Caco-2 (cell line): ENCODE results near the gene ZRSR2. TPM values are rescaled to one million over a fixed set of nuclear protein-coding genes. Genes with fewer than 3 reads are reported as not detected.

Experiments
- BruUV-seq: library from RNA; stranded (reverse); fragments of 400-500 nt; replicated peaks from 2 replicates; lab custom pipeline; 2021; lab: Mats Ljungman, UMichigan
- CTCF ChIA-PET: fragments of 300-600 bp; sonication (Branson Sonifier 250); formaldehyde crosslinking; loops from one replicate; lab custom pipeline; 2022; ENCODE audit warnings: antibody characterized with exemption; lab: Charles Lee
- POLR2A ChIA-PET: fragments of 300-600 bp; sonication (Branson Sonifier 250); formaldehyde crosslinking; loops from one replicate; lab custom pipeline; 2022; ENCODE audit warnings: antibody characterized with exemption; lab: Charles Lee
- DNase-seq, 2 experiments: peaks; one replicate each; pipeline versions ENCODE4 v3.0.0 to v3.0.0-alpha.2; 2020 to 2022
- H3K27me3 ChIP-seq: replicated peaks from 2 replicates; pipeline ENCODE4 v1.6.0; 2011; ENCODE audit warnings: low read length; ENCODE audit not compliant: control insufficient read depth, insufficient read depth
- H3K36me3 ChIP-seq: 2 replicates; pipeline ENCODE4 v1.5.1; 2011; ENCODE audit warnings: low read length; ENCODE audit not compliant: control insufficient read depth, insufficient read depth
- H3K4me1 ChIP-seq: fragments of 250-450 bp; sonication (Bioruptor Pico); 2 replicates; pipeline ENCODE4 v1.5.1; 2020; ENCODE audit warnings: mild to moderate bottlenecking
- H3K4me3 ChIP-seq: 2 replicates; pipeline ENCODE4 v1.5.1; 2011; ENCODE audit warnings: low read depth, mild to moderate bottlenecking, control low read depth, low read length
- H3K9me3 ChIP-seq: fragments of 250-450 bp; sonication (Bioruptor Pico); 2 replicates; pipeline ENCODE4 v1.5.1; 2020; ENCODE audit warnings: mild to moderate bottlenecking, moderate library complexity
- H3K27ac Mint-ChIP-seq: one replicate; pipeline ENCODE4 v1.8.0; 2022; ENCODE audit warnings: mixed read lengths; ENCODE audit not compliant: unreplicated experiment
- H3K27me3 Mint-ChIP-seq: one replicate; pipeline ENCODE4 v1.8.0; 2022; ENCODE audit warnings: mixed read lengths; ENCODE audit not compliant: insufficient read depth, unreplicated experiment
- H3K36me3 Mint-ChIP-seq: one replicate; pipeline ENCODE4 v1.8.0; 2022; ENCODE audit warnings: mild to moderate bottlenecking, mixed read lengths; ENCODE audit not compliant: insufficient read depth, unreplicated experiment
- H3K4me1 Mint-ChIP-seq: one replicate; pipeline ENCODE4 v1.8.0; 2022; ENCODE audit warnings: low read depth, mixed read lengths; ENCODE audit not compliant: unreplicated experiment
- H3K4me3 Mint-ChIP-seq: one replicate; pipeline ENCODE4 v1.8.0; 2022; ENCODE audit warnings: mild to moderate bottlenecking, moderate library complexity, mixed read lengths; ENCODE audit not compliant: unreplicated experiment
- H3K9me3 Mint-ChIP-seq: one replicate; pipeline ENCODE4 v1.8.0; 2022; ENCODE audit warnings: mixed read lengths; ENCODE audit not compliant: unreplicated experiment
- CTCF ChIP-seq, 2 experiments: fragments of 200-600 bp in 1 of 2; IDR thresholded peaks; 1 replicate in 1 of 2; 2 replicates in 1 of 2; pipeline versions ENCODE4 v1.5.1 to v1.8.0; 2011 to 2022; ENCODE audit warnings: antibody characterized with exemption in 1 of 2, control low read depth in 1 of 2, inconsistent platforms in 1 of 2, low read depth in 1 of 2, low read length in 1 of 2, mild to moderate bottlenecking in 1 of 2, moderate library complexity in 1 of 2; ENCODE audit not compliant: insufficient read depth in 1 of 2, severe bottlenecking in 1 of 2, unreplicated experiment in 1 of 2
- intact Hi-C: fragments of 100-400 bp; cut with micrococcal nuclease; formaldehyde crosslinking; loops from one replicate; pipeline ENCODE4 v1.10.0; 2022; ENCODE audit not compliant: unreplicated experiment
- total RNA-seq: library from RNA; stranded (reverse); gene quantifications from 2 replicates; pipeline ENCODE4 v1.2.3, GENCODE V29; 2022

ZRSR2 gene
- total RNA-seq, 1 experiment from 2014 or later = 8.1 TPM

- intact Hi-C loops = loop anchor here (2.0 to 10.0 kb wide), 2 partner anchors 119 to 861 kb away; partner anchors contain the start of genes CTPS2 and SYAP1
- no peaks in the 10 kb centered on the region for H3K9me3 ChIP-seq
- no peak overlapping the region for H3K27ac Mint-ChIP-seq
- H3K4me1 Mint-ChIP-seq = no peaks in the 10 kb centered on the region
- TSS peak; percentile 43 for BruUV-seq
- CTCF ChIA-PET = no interaction called here
- POLR2A ChIA-PET = no interaction called here
- no peaks in the 10 kb centered on the region for H3K36me3 ChIP-seq
- H3K36me3 Mint-ChIP-seq = no peaks in the 10 kb centered on the region
- H3K9me3 Mint-ChIP-seq = no peaks in the 10 kb centered on the region
- H3K27me3 ChIP-seq = no peaks in the 10 kb centered on the region
- H3K4me3 ChIP-seq = peak overlapping the region; percentile 67
- H3K4me1 ChIP-seq = no peaks in the 10 kb centered on the region
- DNase-seq = no peak
- H3K27me3 Mint-ChIP-seq = peaks cover 2% of the 10 kb centered on the region
- TF ChIP-seq CTCF (IDR thresholded peaks at IDR 0.05; ENCODE audit: insufficient read depth in 1 of 2, low read depth in 1 of 2, low read length in 1 of 2, severe bottlenecking in 1 of 2, unreplicated experiment in 1 of 2) = no peak
- peak overlapping the region; percentile 89 for H3K4me3 Mint-ChIP-seq
These were observed 63.3 kb downstream of the ZRSR2 start for GRCh38 chrX:15853586-15854079.

- no peaks in the 10 kb centered on the region for H3K36me3 ChIP-seq
- H3K9me3 ChIP-seq = no peaks in the 10 kb centered on the region
- H3K9me3 Mint-ChIP-seq = no peaks in the 10 kb centered on the region
- peak; percentile 55 to 66 for DNase-seq
- CTCF ChIA-PET = interaction anchor here (0.6 to 1.0 kb wide), 5 partner anchors 19 to 829 kb away, joined by 3 to 6 read pairs (median 5); no protein-coding TSS in a partner anchor
- H3K27me3 Mint-ChIP-seq = peaks cover 2% of the 10 kb centered on the region
- intact Hi-C loops = loop anchor here (2.0 to 10.0 kb wide), 2 partner anchors 119 to 861 kb away; partner anchors contain the start of genes CTPS2 and SYAP1
- no peak overlapping the region for H3K27ac Mint-ChIP-seq
- no TSS peak for BruUV-seq
- TF ChIP-seq CTCF (IDR thresholded peaks at IDR 0.05; ENCODE audit: insufficient read depth in 1 of 2, low read depth in 1 of 2, low read length in 1 of 2, severe bottlenecking in 1 of 2, unreplicated experiment in 1 of 2) = peak; percentile 24 to 26
- peak overlapping the region; percentile 89 for H3K4me3 Mint-ChIP-seq
- no peaks in the 10 kb centered on the region for H3K4me1 ChIP-seq
- no peaks in the 10 kb centered on the region for H3K4me1 Mint-ChIP-seq
- H3K27me3 ChIP-seq = no peaks in the 10 kb centered on the region
- H3K36me3 Mint-ChIP-seq = no peaks in the 10 kb centered on the region
- POLR2A ChIA-PET = interaction anchor here (0.5 to 0.7 kb wide), 2 partner anchors 38 to 55 kb away, joined by 3 to 4 read pairs; no protein-coding TSS in a partner anchor
- peak overlapping the region; percentile 67 for H3K4me3 ChIP-seq
These were observed 63.9 kb downstream of the ZRSR2 start for GRCh38 chrX:15854080-15854655.

GRCh38 chrX:15854712-15855567 is 64.7 kb downstream of the ZRSR2 start, which contains the start of gene AP1S2:
TSS of gene AP1S2 (minus strand) at chrX:15854813. CDS start at chrX:15852524, 2,289 bp downstream.
- peak within 1 kb of the TSS; percentile 82 for H3K27ac Mint-ChIP-seq
- Histone ChIP-seq H3K36me3 (no peaks in the 10 kb centered on the region), H3K9me3 (no peaks in the 10 kb centered on the region), H3K4me3 (peak within 1 kb of the TSS; percentile 67), H3K4me1 (no peaks in the 10 kb centered on the region), H3K27me3 (no peaks in the 10 kb centered on the region)
- H3K4me3 Mint-ChIP-seq = peak within 1 kb of the TSS; percentile 89
- H3K9me3 Mint-ChIP-seq = no peaks in the 10 kb centered on the region
- intact Hi-C loops = loop anchor here (1.0 to 10.0 kb wide), 3 partner anchors 20 to 860 kb away; partner anchors contain the start of genes CTPS2 and SYAP1
- no peak for TF ChIP-seq CTCF (IDR thresholded peaks at IDR 0.05; ENCODE audit: insufficient read depth in 1 of 2, low read depth in 1 of 2, low read length in 1 of 2, severe bottlenecking in 1 of 2, unreplicated experiment in 1 of 2)
- H3K27me3 Mint-ChIP-seq = peaks cover 2% of the 10 kb centered on the region
- POLR2A ChIA-PET = interaction anchor here (0.5 to 0.7 kb wide), 3 partner anchors 39 to 745 kb away, joined by 3 to 8 read pairs (median 4); no protein-coding TSS in a partner anchor
- no peaks in the 10 kb centered on the region for H3K36me3 Mint-ChIP-seq
- no TSS peak for BruUV-seq
- no peaks in the 10 kb centered on the region for H3K4me1 Mint-ChIP-seq
- peak; percentile 92 to 95 for DNase-seq
- CTCF ChIA-PET = interaction anchor here (0.6 to 1.0 kb wide), 5 partner anchors 20 to 828 kb away, joined by 3 to 6 read pairs (median 5); no protein-coding TSS in a partner anchor
